Measurements from ENCODE around the gene HDAC4.

HDAC4 gene

DNA sequence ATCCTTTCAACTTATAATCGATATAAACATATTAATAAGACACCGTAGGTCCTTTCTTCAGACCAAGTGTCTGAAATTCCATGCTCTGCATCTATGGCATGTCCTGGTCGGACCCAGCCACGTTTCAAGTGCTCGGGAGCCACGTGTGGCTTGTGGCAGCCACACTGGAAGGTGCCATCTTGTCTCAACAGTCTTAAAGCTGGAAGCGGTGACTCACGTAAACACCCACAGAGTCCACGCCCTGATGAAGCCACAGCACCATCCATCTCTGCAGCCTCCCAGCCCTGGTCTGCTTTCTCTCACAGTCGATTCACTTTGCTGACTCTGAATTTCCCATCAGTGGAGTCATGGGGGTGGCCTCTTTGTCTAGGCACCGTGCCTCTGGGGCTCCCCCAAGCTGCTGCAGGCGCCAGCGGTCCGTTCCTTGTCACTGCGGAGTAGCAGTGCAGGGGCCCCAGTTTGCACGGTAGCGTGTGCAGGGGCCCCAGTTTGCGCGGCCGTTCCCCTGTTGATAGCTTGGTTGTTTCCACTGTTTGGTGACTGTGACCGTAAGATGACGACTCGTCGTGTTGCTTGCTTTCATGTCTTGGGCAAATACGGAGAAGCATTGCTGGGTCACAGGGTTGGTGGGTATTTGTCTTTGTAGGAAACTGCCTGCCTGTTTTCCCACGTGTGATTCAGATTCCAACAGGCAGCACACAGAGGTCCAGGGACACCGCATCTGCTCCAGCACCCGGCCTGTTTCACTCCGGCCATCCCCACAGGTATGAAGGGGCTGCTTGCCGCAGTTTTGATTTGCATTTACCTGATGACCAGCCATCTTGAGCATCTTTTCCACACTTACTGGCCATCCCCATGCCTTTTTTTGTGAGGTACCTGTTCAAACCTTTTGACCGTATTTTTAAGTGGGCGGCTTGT lies 240.3 kb downstream of the HDAC4 start:
- DNase-seq, result no peak

DNA sequence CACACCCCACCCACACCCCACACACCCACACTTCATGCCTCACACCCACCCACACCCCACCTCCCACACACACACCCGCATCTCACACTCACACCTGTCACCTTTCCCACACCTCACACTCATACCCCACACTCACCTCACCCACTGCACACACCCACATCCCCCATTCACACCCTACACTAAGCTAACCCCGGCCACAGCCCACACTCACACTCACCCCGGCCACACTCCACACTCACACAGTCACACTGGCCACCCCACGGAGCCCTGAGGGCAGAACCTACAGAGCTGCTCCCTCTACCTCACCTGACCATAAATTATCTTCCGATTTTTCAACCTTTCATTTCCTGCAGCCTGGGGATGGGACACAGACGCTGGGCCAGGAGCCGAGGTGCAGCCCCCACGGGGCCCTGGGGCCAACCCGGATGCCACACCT lies 241.3 kb downstream of the HDAC4 start:
- DNase-seq, result no peak

DNA sequence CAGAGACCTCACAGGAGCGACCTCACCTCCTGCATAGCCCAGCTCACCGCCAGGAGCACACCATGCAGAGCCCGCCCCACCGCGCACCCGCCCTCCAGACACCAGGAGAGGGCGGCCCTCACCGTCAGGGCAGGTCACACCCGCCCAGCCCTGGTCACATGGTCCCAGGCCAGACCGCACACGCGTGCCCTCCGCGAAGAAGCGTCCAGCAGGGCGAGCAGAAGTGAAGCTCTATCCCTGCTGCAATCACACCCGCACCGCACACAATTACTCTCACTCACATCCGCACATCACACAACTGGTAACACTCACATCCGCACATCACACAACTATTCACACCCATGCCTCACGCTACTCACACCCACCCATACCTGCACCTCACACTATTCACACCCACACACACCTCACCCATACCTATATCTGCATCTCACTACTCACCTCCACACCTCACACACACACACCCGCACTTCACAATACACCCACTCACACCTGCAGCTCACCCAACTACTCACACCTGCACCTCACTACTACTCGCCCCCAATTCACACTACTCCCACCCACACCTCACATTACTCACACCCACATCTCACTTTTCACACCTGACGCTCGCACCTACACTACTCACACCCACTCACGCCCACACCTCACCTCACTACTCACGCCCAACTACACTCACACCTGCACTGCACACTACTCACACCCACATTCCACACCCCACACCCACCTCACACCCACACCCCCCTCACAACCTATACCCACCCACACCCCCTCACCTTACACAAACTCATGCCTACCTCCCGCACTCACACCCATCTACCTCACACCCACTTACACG lies 242.0 kb downstream of the HDAC4 start:
- DNase-seq, result no peak

DNA sequence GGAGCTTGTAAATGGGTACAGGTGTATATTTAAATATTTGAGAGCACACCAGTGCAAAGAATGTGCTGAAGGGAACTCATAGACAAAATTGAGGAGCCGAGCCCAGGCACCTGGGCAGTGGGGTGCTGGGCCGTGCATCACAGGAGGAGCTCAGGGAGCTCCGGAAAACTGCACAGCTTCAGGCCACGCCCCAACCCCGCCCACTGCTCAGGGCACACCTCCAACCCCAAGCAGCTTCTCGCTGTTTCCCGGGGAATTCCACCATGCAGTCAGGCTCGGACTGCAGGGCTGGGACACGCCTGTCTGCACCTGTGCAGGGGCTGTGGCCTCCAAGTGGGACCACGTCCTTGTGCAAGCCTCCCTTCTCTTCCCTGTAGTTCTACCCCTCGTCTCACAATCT lies 243.0 kb downstream of the HDAC4 start:
- DNase-seq, result no peak

DNA sequence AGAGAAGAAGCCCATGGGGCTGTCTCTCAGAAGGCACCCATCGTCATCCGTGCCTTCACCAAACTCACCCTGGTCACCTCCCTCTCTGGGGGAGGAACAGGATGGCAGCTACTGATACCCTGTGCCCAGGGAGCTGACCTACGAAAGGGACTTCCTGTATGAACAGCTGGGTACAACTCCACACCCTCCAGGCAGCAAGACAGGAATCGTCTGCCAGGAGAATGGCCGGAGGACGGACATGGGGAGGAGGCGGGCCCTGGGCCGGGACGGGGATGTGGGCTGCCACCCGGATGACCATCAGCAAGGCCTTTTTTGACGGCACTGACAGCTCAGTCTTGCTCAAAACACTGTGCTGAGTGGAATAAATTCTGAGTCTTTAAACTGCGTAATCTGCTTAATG lies 243.6 kb downstream of the HDAC4 start:
- DNase-seq, result no peak

DNA sequence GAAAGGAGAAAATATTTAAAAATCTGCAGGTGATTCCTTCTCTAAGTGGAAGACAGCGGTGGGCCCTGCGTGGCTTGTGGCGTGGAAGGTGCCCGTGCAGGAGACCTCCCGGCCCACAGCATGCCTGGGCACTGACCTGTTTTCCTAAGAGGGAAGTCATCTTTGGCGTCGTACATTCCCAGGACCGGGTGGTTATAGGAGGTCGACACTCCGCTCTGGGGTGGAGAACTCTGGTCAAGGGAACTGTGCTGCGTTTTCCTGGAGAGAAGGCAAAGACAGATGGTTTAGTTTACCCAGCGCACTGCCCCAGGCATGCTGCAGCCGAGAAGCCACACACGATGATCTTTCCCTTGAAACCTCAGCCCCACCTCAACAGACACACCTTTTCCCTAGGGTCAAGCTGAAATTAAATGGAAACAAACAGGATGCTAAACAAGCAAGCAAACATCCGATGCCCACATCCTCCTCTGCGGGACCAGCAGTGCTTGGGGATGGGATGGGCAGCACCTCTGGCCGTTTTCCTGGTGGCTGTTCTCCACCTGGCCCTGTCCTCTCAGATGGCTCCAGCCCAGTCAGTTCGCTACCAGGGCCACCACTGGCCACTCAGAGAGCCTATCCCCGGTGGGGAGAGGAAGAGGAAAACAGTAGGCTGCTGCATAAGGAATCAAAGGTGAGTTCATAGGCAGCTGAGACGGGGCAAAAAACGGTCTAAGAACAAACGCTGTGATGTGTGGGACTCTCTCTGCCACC lies 244.1 kb downstream of the HDAC4 start:
- no peak for DNase-seq

DNA sequence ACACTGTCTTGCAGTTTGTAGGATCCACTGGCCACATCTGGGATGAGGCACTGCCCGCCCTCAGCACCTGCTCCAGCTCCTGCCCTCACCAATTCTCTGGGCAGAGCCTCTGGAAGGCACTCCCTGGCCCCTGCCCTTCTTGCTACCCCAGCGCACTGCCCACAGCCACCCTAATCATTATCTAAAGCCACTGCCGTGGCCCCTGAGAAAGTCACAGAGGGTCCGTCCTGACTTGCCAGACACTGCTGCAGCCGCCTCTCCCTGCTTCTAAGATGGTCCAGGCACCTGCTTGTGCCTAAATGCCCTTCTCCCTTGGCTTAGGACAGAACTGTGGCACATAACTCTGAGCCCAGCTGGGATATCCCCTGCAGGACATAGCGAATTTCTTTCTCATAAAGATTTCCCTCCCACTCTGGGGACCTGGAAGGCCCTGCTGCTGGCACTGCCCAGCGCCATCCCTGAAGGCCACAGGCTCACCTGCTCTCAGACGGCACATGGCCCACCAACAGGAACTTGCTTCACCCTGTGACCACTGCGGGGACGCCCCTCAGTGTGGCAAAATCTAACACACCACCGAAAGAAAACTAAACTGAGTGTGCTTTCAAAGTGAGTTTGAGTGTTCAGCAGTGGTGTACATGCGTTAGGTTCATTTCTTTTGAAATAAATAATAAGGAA lies 244.9 kb downstream of the HDAC4 start:
- no peak for DNase-seq

DNA sequence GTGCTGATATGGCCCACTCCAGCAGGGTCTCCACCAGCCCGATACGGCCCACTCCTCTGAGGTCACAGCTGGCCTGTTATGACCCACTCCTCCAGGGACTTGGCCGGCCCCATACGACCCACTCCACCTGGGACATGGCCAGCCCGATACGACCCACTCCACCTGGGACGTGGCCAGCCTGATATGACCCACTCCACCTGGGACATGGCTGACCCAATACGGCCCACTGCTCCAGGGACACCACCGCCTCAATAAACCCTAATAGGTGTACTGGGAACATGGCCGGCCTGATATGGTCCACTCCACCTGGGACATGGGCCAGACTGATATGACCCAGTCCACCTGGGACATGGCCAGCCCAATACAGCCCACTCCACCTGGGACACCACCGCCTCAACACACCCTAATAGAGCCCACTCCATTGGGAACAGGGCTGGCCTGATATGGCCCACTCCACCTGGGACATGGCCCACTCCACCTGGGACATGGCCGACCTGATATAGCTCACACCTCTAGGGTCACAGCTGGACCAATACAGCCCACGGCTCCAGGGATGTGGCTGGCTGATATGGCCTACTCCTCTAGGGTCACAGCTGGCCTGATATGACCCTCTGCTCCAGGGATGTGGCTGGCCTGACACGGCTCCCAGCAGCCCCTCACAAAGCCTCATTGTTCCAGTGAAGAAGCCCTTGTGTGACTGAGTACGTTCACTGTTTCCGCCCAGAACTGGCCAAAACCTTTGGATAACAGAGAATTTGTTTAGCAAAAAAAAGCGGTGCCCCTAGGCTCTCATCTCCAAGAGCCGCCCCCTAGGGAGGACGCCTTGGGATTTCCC lies 245.6 kb downstream of the HDAC4 start:
- no peak for DNase-seq

DNA sequence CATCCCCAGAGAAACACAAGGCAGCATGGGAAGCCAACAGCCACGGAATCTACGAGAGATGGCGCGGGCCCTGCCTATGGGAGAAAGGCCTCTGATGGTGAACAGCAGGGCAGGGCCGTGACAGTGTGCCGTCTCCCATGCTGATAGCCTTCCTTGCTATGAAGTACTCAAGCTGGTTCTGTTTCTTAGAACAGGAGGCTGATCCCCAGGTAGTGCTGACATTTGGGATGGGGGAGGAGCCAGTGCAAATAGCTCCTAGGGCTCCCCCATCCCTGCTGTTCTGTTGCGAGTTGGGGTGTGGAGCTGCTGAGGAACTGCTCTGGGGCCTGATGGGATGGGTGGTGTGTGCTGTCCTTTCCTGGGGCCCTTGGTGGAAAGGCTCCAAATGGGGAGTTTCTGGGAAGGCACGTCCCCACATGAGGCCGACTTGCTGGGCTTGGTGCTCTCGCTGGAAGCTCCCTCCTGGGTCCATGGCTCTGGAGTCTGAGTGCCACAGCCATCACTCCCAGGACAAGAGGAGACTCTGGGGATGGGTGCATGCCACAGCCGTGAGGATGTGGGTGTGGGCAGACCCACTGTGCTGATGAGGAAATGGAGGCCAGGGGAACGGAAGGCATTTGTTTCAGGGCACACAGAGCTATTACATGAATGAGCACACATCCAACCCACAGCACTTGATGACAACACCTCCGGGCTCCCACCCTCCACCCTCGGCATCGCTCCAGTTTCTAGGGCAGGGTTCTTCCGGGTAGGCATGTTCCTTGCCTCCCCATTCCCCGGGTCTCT lies 246.8 kb downstream of the HDAC4 start:
- no peak for DNase-seq

DNA sequence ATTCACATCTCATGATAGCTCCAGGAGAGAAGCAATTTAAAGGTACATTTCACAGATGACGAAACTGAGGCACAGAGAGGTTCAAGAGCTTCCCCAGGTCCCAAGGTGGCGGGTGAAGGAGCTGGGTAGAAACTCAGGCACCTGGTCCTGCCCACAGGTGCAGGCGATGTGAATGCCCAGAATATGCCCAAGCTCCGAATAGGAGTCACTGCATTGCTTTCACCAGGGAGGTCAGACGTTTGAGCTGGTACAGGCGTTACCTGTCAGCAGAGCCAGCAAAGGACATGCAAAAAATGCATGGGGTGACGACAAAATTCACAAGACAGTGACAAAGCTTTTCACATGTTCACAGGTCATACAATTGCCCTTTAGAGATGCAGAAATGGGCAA lies 247.9 kb downstream of the HDAC4 start:
- no peak for DNase-seq

DNA sequence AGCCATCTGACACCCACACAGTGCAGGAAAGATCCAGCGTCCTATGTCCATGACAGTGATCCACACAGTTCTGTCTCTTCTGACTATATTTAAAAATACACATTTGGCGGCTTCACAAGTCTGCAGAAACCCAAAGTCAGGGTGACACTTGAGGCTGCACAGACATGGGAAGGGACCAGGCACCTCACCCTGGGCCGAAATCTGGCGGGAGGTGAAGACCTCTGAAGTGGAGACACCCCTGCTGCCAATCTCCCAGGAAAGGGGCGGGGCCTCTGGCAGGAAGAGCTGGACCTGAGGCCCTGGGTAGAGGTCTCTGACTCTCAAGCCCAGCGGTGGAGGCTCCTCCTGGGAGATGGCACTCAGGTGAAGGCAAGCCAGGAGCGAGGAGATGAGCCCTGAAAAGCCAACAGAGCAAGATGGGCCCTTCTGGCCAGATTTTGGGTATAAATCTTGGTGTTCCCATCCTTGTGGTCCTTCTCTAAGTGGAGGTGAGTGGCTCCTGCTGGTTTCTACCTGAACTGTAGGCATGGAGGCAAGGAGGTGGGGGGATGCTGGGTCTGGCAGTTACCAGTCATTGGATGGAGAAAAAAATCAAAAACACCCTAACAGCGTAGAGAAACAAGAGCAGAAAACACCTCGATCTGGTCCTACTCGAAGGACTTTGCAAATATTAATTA lies 248.4 kb downstream of the HDAC4 start:
- no peak for DNase-seq

DNA sequence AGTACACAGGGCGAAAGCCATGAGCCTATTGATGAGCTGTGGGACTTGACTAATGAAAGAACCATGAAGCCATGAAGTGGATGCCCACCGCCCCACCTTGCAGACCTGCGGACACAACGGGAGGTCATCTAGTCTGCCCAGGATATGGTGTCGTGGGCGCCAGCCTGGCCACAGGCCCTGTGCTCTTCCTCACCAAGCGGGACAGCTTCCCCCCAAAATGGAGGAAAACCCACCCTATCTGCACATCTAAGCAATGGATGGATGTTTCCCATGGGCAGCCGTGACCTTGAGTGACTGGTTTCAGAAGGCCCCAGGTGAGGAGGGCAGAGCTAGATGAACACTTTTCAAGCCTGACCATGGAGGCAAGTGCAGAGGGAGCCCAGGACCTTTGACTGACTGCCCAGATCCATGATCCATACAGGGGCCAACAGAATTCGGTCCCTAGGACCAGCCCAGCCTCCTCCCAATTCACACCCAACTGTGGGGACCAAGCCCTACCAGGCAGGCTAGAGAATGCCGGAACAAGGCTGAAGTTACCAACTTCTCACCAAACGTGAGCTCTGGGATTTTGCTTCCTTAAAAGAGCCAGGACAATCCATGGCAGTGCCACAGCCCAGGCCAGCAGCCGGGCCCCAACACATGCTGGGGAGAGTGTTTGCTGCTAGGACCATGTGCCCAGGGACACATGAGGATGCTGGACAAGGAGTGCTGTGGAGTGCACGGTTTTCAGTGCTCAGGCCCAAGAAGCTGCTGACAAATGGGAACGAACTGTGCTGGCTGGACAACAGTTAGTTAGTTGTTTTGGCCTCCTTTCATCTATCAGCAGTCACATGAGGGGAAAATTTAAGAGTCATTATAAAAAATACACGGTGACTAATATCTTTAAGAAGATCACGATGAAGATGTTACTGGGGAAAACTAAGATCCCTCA lies 249.4 kb downstream of the HDAC4 start:
- no peak for DNase-seq

DNA sequence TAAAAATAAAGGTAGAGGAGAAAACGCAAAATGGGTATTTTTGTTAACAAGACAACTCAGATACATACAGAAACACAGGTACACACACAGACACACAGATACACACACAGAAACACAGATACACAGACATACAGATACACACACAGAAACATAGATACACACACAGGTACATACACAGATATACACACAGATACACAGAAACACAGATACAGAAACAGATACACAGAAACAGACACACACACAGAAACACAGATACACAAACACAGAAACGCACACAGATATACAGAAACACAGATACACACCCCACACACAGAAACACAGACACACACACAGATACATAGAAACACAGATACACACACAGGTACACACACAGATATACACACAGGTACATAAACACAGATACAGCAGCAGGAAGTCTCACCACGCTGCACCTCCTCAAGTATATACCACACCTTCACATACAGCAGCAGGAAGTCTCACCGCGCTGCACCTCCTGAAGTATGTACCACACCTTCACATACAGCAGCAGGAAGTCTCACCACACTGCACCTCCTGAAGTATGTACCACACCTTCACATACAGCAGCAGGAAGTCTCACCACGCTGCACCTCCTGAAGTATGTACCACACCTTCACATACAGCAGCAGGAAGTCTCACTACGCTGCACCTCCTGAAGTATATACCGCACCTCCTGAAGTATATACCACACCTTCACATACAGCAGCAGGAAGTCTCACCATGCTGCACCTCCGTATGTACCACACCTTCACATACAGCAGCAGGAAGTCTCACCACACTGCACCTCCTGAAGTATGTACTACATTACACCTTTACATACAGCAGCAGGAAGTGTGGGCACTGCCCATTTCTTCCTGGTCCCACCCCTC lies 250.5 kb downstream of the HDAC4 start:
- DNase-seq, result no peak

DNA sequence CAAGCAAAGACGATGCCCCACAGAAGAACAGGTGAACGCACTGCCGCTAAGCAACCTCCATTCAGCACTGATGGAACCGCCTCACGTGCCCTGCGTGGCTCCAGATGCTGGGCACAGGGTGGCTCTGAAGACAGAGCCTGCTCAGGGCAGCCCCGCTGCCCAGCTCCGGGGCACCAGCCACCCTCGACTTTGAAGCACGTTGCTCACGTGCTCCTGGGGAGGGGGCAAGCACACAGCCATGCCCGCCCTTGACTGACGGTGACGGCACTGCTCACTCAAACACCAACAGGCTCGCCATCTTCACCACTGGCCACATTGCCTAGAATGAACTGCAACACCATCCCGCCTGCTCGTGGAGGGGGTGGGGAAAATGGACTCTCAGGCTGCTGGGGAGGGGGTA lies 251.3 kb downstream of the HDAC4 start:
- no peak for DNase-seq

DNA sequence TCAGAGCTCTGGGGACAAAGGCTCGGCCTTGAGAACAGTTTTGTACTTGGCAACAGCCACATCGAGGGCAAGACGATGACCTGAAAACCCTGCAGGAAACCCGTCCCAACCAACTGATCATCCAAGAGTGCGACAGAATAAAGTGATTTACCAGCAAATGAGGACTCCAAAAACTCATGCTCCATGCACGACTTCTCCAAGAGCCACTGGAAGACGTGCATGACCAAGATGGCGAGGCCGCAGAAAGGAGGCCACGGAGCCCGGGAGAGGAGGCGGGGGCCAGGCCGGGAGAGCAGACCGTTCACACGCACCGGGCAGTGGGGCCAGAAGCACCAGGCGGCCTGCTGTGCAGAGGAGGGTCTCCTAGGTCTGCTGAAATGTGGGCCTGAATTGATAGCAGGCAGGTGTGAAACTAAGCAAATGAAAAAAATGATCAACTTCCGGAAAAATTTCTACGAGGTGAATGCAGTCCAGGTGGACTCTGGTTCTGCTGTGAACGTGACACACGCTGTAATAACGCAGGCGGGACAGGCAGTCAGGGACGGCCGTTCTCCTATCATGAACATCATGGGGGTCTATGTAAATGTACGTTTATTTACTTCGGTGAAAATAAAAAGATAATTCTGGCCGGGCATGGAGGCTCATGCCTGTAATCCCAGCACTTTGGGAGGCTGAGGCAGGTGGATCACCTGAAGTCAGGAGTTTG lies 252.2 kb downstream of the HDAC4 start:
- DNase-seq, result no peak

DNA sequence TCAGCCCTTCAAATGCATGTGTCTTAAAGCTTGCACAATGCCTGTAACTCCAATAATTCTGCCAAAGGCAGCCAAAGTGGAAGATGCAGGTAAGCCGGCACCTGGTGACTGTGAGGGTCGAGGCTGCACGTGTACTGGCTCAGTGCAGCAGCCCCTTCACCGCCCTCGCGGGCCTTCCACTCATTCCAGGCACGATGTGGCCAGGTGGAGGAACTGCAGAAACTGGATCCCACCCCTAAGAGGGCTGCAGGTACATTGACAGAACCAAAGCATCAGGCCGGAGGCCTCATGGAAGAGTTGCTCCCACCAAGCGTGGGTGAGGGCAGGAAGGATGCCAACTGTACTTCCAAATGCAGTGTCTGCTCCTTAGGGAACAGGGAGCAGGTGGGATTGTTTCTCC lies 253.4 kb downstream of the HDAC4 start:
- no peak for DNase-seq

DNA sequence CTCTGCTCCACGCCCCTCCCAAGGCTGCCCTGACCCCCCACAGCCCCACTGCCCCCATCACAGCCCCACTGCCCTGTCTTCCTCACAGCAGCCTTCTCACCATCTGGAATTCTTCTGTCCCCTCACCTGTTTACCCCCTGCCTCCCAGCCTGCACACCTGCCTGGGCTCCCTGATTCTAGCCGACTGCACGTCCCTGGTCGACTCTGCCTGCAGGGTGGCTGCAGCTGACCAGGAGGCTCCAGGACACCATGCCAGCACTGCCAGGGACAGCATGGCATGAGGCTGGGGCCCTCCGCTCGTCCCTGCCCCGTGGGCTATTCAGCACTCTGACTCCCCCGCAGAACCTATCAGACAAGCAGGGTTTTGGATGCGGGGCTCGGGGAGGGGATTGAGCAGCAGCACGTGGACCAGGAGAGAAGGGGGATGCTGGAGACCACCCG lies 254.1 kb downstream of the HDAC4 start:
- no peak for DNase-seq
